ENCODE results near the gene SLC2A8.

SLC2A8 gene

GRCh38 chr9:127406799-127407491 lies 10.0 kb downstream of the SLC2A8 start:
- Histone ChIP-seq H3K4me3 (ENCODE audit: low read depth, low read length) (no peak overlapping the region), H3K9ac (ENCODE audit: low read depth, low read length) (no peak overlapping the region), H3K36me3 (ENCODE audit: control insufficient read depth, insufficient read depth, low read length) (peaks cover 20% of the 10 kb centered on the region), H3K4me1 (ENCODE audit: control insufficient read depth, insufficient read depth, low read length) (no peaks in the 10 kb centered on the region), H3K9me3 (ENCODE audit: control insufficient read depth, insufficient read depth, low read length) (no peaks in the 10 kb centered on the region), H3K27me3 (ENCODE audit: control insufficient read depth, insufficient read depth, low read length) (no peaks in the 10 kb centered on the region)

GRCh38 chr9:127407492-127407843 lies 10.5 kb downstream of the SLC2A8 start:
- H3K4me1 ChIP-seq (ENCODE audit: control insufficient read depth, insufficient read depth, low read length): no peaks in the 10 kb centered on the region
- no peaks in the 10 kb centered on the region for H3K9me3 ChIP-seq (ENCODE audit: control insufficient read depth, insufficient read depth, low read length)
- no peak overlapping the region for H3K9ac ChIP-seq (ENCODE audit: low read depth, low read length)
- H3K36me3 ChIP-seq (ENCODE audit: control insufficient read depth, insufficient read depth, low read length): peaks cover 20% of the 10 kb centered on the region
- H3K4me3 ChIP-seq (ENCODE audit: low read depth, low read length): no peak overlapping the region
- H3K27me3 ChIP-seq (ENCODE audit: control insufficient read depth, insufficient read depth, low read length): no peaks in the 10 kb centered on the region

GRCh38 chr9:127411122-127411521 lies 14.2 kb downstream of the SLC2A8 start:
- H3K4me1 ChIP-seq (ENCODE audit: control insufficient read depth, insufficient read depth, low read length): no peaks in the 10 kb centered on the region
- peaks cover 2% of the 10 kb centered on the region for H3K36me3 ChIP-seq (ENCODE audit: control insufficient read depth, insufficient read depth, low read length)
- no peaks in the 10 kb centered on the region for H3K27me3 ChIP-seq (ENCODE audit: control insufficient read depth, insufficient read depth, low read length)
- H3K9ac ChIP-seq (ENCODE audit: low read depth, low read length): no peak overlapping the region
- no peak overlapping the region for H3K4me3 ChIP-seq (ENCODE audit: low read depth, low read length)
- H3K9me3 ChIP-seq (ENCODE audit: control insufficient read depth, insufficient read depth, low read length): no peaks in the 10 kb centered on the region

GRCh38 chr9:127415141-127415540 lies 18.2 kb downstream of the SLC2A8 start:
- no peaks in the 10 kb centered on the region for H3K36me3 ChIP-seq (ENCODE audit: control insufficient read depth, insufficient read depth, low read length)
- no peaks in the 10 kb centered on the region for H3K9me3 ChIP-seq (ENCODE audit: control insufficient read depth, insufficient read depth, low read length)
- H3K4me1 ChIP-seq (ENCODE audit: control insufficient read depth, insufficient read depth, low read length): peaks cover 4% of the 10 kb centered on the region
- H3K9ac ChIP-seq (ENCODE audit: low read depth, low read length): no peak overlapping the region
- no peaks in the 10 kb centered on the region for H3K27me3 ChIP-seq (ENCODE audit: control insufficient read depth, insufficient read depth, low read length)
- H3K4me3 ChIP-seq (ENCODE audit: low read depth, low read length): no peak overlapping the region

- Histone ChIP-seq H3K27me3 (ENCODE audit: control insufficient read depth, insufficient read depth, low read length) (no peaks in the 10 kb centered on the region), H3K9me3 (ENCODE audit: control insufficient read depth, insufficient read depth, low read length) (no peaks in the 10 kb centered on the region), H3K36me3 (ENCODE audit: control insufficient read depth, insufficient read depth, low read length) (no peaks in the 10 kb centered on the region), H3K4me3 (ENCODE audit: low read depth, low read length) (no peak overlapping the region), H3K9ac (ENCODE audit: low read depth, low read length) (no peak overlapping the region), H3K4me1 (ENCODE audit: control insufficient read depth, insufficient read depth, low read length) (peaks cover 4% of the 10 kb centered on the region)
These were observed 18.7 kb downstream of the SLC2A8 start for GRCh38 chr9:127415657-127416056.

GRCh38 chr9:127417131-127418036 lies 20.4 kb downstream of the SLC2A8 start:
- Histone ChIP-seq H3K36me3 (ENCODE audit: control insufficient read depth, insufficient read depth, low read length) (peaks cover 3% of the 10 kb centered on the region), H3K4me1 (ENCODE audit: control insufficient read depth, insufficient read depth, low read length) (peaks cover 4% of the 10 kb centered on the region), H3K4me3 (ENCODE audit: low read depth, low read length) (no peak overlapping the region), H3K27me3 (ENCODE audit: control insufficient read depth, insufficient read depth, low read length) (no peaks in the 10 kb centered on the region), H3K9me3 (ENCODE audit: control insufficient read depth, insufficient read depth, low read length) (no peaks in the 10 kb centered on the region), H3K9ac (ENCODE audit: low read depth, low read length) (no peak overlapping the region)

- H3K9ac ChIP-seq (ENCODE audit: low read depth, low read length): no peak overlapping the region
- no peaks in the 10 kb centered on the region for H3K9me3 ChIP-seq (ENCODE audit: control insufficient read depth, insufficient read depth, low read length)
- H3K36me3 ChIP-seq (ENCODE audit: control insufficient read depth, insufficient read depth, low read length): peaks cover 3% of the 10 kb centered on the region
- no peaks in the 10 kb centered on the region for H3K27me3 ChIP-seq (ENCODE audit: control insufficient read depth, insufficient read depth, low read length)
- H3K4me3 ChIP-seq (ENCODE audit: low read depth, low read length): no peak overlapping the region
- H3K4me1 ChIP-seq (ENCODE audit: control insufficient read depth, insufficient read depth, low read length): peaks cover 4% of the 10 kb centered on the region
These were observed 21.1 kb downstream of the SLC2A8 start for GRCh38 chr9:127418037-127418471.

GRCh38 chr9:127419348-127419747 lies 22.4 kb downstream of the SLC2A8 start:
- no peak overlapping the region for H3K4me3 ChIP-seq (ENCODE audit: low read depth, low read length)
- no peak overlapping the region for H3K9ac ChIP-seq (ENCODE audit: low read depth, low read length)
- no peaks in the 10 kb centered on the region for H3K9me3 ChIP-seq (ENCODE audit: control insufficient read depth, insufficient read depth, low read length)
- peaks cover 4% of the 10 kb centered on the region for H3K4me1 ChIP-seq (ENCODE audit: control insufficient read depth, insufficient read depth, low read length)
- no peaks in the 10 kb centered on the region for H3K27me3 ChIP-seq (ENCODE audit: control insufficient read depth, insufficient read depth, low read length)
- peaks cover 3% of the 10 kb centered on the region for H3K36me3 ChIP-seq (ENCODE audit: control insufficient read depth, insufficient read depth, low read length)

- Histone ChIP-seq H3K9ac (ENCODE audit: low read depth, low read length) (no peak overlapping the region), H3K36me3 (ENCODE audit: control insufficient read depth, insufficient read depth, low read length) (peaks cover 3% of the 10 kb centered on the region), H3K27me3 (ENCODE audit: control insufficient read depth, insufficient read depth, low read length) (no peaks in the 10 kb centered on the region), H3K4me1 (ENCODE audit: control insufficient read depth, insufficient read depth, low read length) (peaks cover 4% of the 10 kb centered on the region), H3K9me3 (ENCODE audit: control insufficient read depth, insufficient read depth, low read length) (no peaks in the 10 kb centered on the region), H3K4me3 (ENCODE audit: low read depth, low read length) (no peak overlapping the region)
These were observed 24.1 kb downstream of the SLC2A8 start for GRCh38 chr9:127421057-127421456.

- H3K4me1 ChIP-seq (ENCODE audit: control insufficient read depth, insufficient read depth, low read length): peaks cover 4% of the 10 kb centered on the region
- H3K4me3 ChIP-seq (ENCODE audit: low read depth, low read length): no peak overlapping the region
- H3K9ac ChIP-seq (ENCODE audit: low read depth, low read length): no peak overlapping the region
- no peaks in the 10 kb centered on the region for H3K9me3 ChIP-seq (ENCODE audit: control insufficient read depth, insufficient read depth, low read length)
- H3K36me3 ChIP-seq (ENCODE audit: control insufficient read depth, insufficient read depth, low read length): peaks cover 3% of the 10 kb centered on the region
- H3K27me3 ChIP-seq (ENCODE audit: control insufficient read depth, insufficient read depth, low read length): no peaks in the 10 kb centered on the region
These were observed 25.3 kb downstream of the SLC2A8 start for GRCh38 chr9:127422133-127422782.

GRCh38 chr9:127422787-127423186 lies 25.8 kb downstream of the SLC2A8 start:
- Histone ChIP-seq H3K9ac (ENCODE audit: low read depth, low read length) (no peak overlapping the region), H3K36me3 (ENCODE audit: control insufficient read depth, insufficient read depth, low read length) (peaks cover 3% of the 10 kb centered on the region), H3K4me1 (ENCODE audit: control insufficient read depth, insufficient read depth, low read length) (peaks cover 4% of the 10 kb centered on the region), H3K4me3 (ENCODE audit: low read depth, low read length) (peak overlapping the region; percentile 98), H3K27me3 (ENCODE audit: control insufficient read depth, insufficient read depth, low read length) (no peaks in the 10 kb centered on the region), H3K9me3 (ENCODE audit: control insufficient read depth, insufficient read depth, low read length) (no peaks in the 10 kb centered on the region)
